OCI-LY1 (cell line): ENCODE results near the gene ZNFX1.

Experiments
- CTCF ChIP-seq: fragments of 200-600 bp; sonication (generic), shearing (Covaris generic); IDR thresholded peaks from 2 replicates; pipeline ENCODE4 v1.5.1; 2017; ENCODE audit warnings: mild to moderate bottlenecking, antibody characterized with exemption, low read length, moderate library complexity, mixed read lengths
- EZH2 ChIP-seq: fragments of 200-600 bp; sonication (generic), shearing (Covaris generic); IDR thresholded peaks from 2 replicates; pipeline ENCODE4 v1.8.0; 2017; ENCODE audit warnings: borderline replicate concordance, mixed run types, mild to moderate bottlenecking, antibody characterized with exemption, low read length, moderate library complexity, mixed read lengths

- TF ChIP-seq EZH2 (no peak), CTCF (no peak)
Measured at GRCh38 chr20:49306903-49307620, 29.2 kb upstream of the ZNFX1 start.
